K562 (cell line): ENCODE data around the gene ADGRB2. TPM values are rescaled to one million over a fixed set of nuclear protein-coding genes. Genes with fewer than 3 reads are reported as not detected.

Source experiments
- CGGBP1 ChIP-seq: fragments of 250-450 bp; sonication (Bioruptor Pico); IDR thresholded peaks from 2 replicates; pipeline ENCODE4 v1.9.0; 2021; ENCODE audit warnings: mild to moderate bottlenecking
- E2F3 ChIP-seq: fragments of 250-450 bp; sonication (Bioruptor Pico); IDR thresholded peaks from 2 replicates; pipeline ENCODE4 v1.4.0; 2020; ENCODE audit warnings: mild to moderate bottlenecking
- EGR1 ChIP-seq: fragments of 450-650 bp; conservative IDR thresholded peaks from 2 replicates; pipeline ENCODE4 v1.6.1; 2017; ENCODE audit warnings: mild to moderate bottlenecking
- EP400 ChIP-seq: fragments of 450-650 bp; IDR thresholded peaks from 2 replicates; pipeline ENCODE4 v1.6.1; 2017; ENCODE audit warnings: antibody characterized with exemption, mild to moderate bottlenecking, moderate library complexity
- ESRRA ChIP-seq: fragments of 450-650 bp; IDR thresholded peaks from 2 replicates; pipeline ENCODE4 v1.6.1; 2014; ENCODE audit warnings: low read depth, mild to moderate bottlenecking, moderate library complexity, borderline replicate concordance
- HDGF ChIP-seq: fragments of 450-650 bp; IDR thresholded peaks from 2 replicates; pipeline ENCODE4 v1.6.1; 2016
- HOXB6 ChIP-seq: fragments of 250-450 bp; sonication (Bioruptor Pico); IDR thresholded peaks from 2 replicates; pipeline ENCODE4 v1.5.1; 2022; ENCODE audit warnings: mild to moderate bottlenecking, borderline replicate concordance
- L3MBTL2 ChIP-seq: fragments of 450-650 bp; IDR thresholded peaks from 2 replicates; pipeline ENCODE4 v1.6.1; 2016; ENCODE audit warnings: mild to moderate bottlenecking, moderate library complexity
- MAFG ChIP-seq: fragments of 450-650 bp; conservative IDR thresholded peaks from 2 replicates; pipeline ENCODE4 v1.6.1; 2016; ENCODE audit warnings: missing genetic modification characterization, missing compliant biosample characterization
- MIER1 ChIP-seq: fragments of 450-650 bp; IDR thresholded peaks from 2 replicates; pipeline ENCODE4 v1.6.1; 2016; ENCODE audit warnings: antibody characterized with exemption, mild to moderate bottlenecking, low read depth
- NEUROD1 ChIP-seq: fragments of 150-350 bp; IDR thresholded peaks from 2 replicates; pipeline ENCODE4 v1.6.1; 2014; ENCODE audit warnings: borderline replicate concordance, low read length, low read depth; ENCODE audit not compliant: partially characterized antibody
- PRPF4 ChIP-seq: fragments of 200-400 bp; formaldehyde crosslinking; IDR thresholded peaks from one replicate; pipeline ENCODE4 v1.6.1; 2017; ENCODE audit warnings: low read length, low read depth, mild to moderate bottlenecking; ENCODE audit not compliant: insufficient read depth, poor library complexity, severe bottlenecking
- SIRT6 ChIP-seq: IDR thresholded peaks from one replicate; pipeline ENCODE4 v1.6.1; 2012; ENCODE audit warnings: low read depth, mild to moderate bottlenecking, control low read depth, inconsistent platforms, low read length, moderate library complexity
- STAT5A ChIP-seq: IDR thresholded peaks from 2 replicates; pipeline ENCODE4 v1.6.1; 2012; ENCODE audit warnings: low read length, inconsistent platforms, borderline replicate concordance
- TRIM24 ChIP-seq, 2 experiments: fragments of 450-650 bp; IDR thresholded peaks; 2 replicates each; pipeline ENCODE4 v1.6.1; 2016
- TRIM25 ChIP-seq: fragments of 450-650 bp; IDR thresholded peaks from 2 replicates; pipeline ENCODE4 v1.7.0; 2016; ENCODE audit warnings: borderline replicate concordance
- XRCC3 ChIP-seq: fragments of 450-650 bp; IDR thresholded peaks from 2 replicates; pipeline ENCODE4 v1.6.1; 2017; ENCODE audit warnings: mild to moderate bottlenecking, moderate library complexity
- ZBTB8A ChIP-seq: fragments of 450-650 bp; IDR thresholded peaks from 2 replicates; pipeline ENCODE4 v1.6.1; 2018; ENCODE audit warnings: mild to moderate bottlenecking, moderate library complexity; ENCODE audit not compliant: partially characterized antibody
- ZC3H8 ChIP-seq: fragments of 450-650 bp; IDR thresholded peaks from 2 replicates; pipeline ENCODE4 v1.6.1; 2017
- ZNF175 ChIP-seq: fragments of 200-800 bp; sonication (Bioruptor generic); IDR thresholded peaks from 2 replicates; pipeline ENCODE4 v1.6.1; 2016; ENCODE audit warnings: low read depth, mild to moderate bottlenecking, missing genetic modification characterization, missing compliant biosample characterization
- ZNF518B ChIP-seq: fragments of 250-450 bp; sonication (Bioruptor Pico); IDR thresholded peaks from 2 replicates; pipeline ENCODE4 v1.5.0; 2021; ENCODE audit warnings: mild to moderate bottlenecking, moderate library complexity
- ZNF740 ChIP-seq, 3 experiments: fragments of 200-800 bp in 1 of 3; sonication (Bioruptor generic) in 1 of 3; sonication (generic) in 1 of 3; formaldehyde crosslinking in 1 of 3; IDR thresholded peaks; 2 replicates each; pipeline versions ENCODE4 v1.6.1 to v1.8.0; 2016 to 2022; ENCODE audit warnings: mild to moderate bottlenecking in 2 of 3, missing compliant biosample characterization in 2 of 3, missing genetic modification characterization in 2 of 3, missing genetic modification reagents in 1 of 3
- ZSCAN32 ChIP-seq: fragments of 450-650 bp; formaldehyde crosslinking; IDR thresholded peaks from 2 replicates; pipeline ENCODE4 v1.4.0; 2020; ENCODE audit warnings: mild to moderate bottlenecking, moderate library complexity
- polyA plus RNA-seq, 8 experiments: library from polyadenylated mRNA; depleted of rRNA in 4 of 8; stranded (reverse) in 5 of 8; unstranded in 3 of 8; fragments of >200 nt; fragmentation: Nextera tagmentation in 2 of 8; fragmentation: Illumina TruSeq in 1 of 8; extraction: Ambion mirVana in 2 of 8; extraction: Trizol in 1 of 8; gene quantifications; 2 replicates each; pipeline versions ENCODE4 v1.2.1 to v1.2.3, GENCODE V29; 2011 to 2014; ENCODE audit warnings: inconsistent platforms in 1 of 8, missing spikeins in 1 of 8
- total RNA-seq, 7 experiments: library from RNA; depleted of rRNA in 6 of 7; stranded (reverse); fragments of >200 nt in 6 of 7; fragmentation: Illumina TruSeq in 2 of 7; extraction: Trizol in 2 of 7; gene quantifications; 2 replicates each; pipeline versions ENCODE4 v1.2.1 to v1.2.3, GENCODE V29; 2011 to 2021; ENCODE audit warnings: low replicate concordance in 1 of 7

Gene ADGRB2
- total and polyA plus RNA-seq, 9 of the 15 experiments (the other 6 are each of a cell fraction or from before 2014, with no cell fraction given) = 0.04 to 0.23 (median 0.20) TPM; not detected in 2

- no peak for TF ChIP-seq STAT5A
- TF ChIP-seq ZNF175 (CRISPR knock-in tag) = no peak
- TF ChIP-seq L3MBTL2 = peak; percentile 97
- peak; percentile 89 for TF ChIP-seq E2F3 (CRISPR knock-in tag)
- peak; percentile 73 for TF ChIP-seq NEUROD1
- TF ChIP-seq EGR1 = peak; percentile 60
- no peak for TF ChIP-seq CGGBP1
- TF ChIP-seq ZBTB8A = no peak
- no peak for TF ChIP-seq HDGF
- no peak for TF ChIP-seq TRIM25
- TF ChIP-seq PRPF4 = no peak
- no peak for TF ChIP-seq ZNF518B (CRISPR knock-in tag)
- no peak for TF ChIP-seq ZC3H8
- no peak; the same call in none of the 2 replicates for TF ChIP-seq EP400
- peak; percentile 99 for TF ChIP-seq MAFG (tag)
- peak; percentile 39; the same call in 1 of the 2 replicates for TF ChIP-seq ESRRA
- no peak for TF ChIP-seq ZSCAN32
- 0 out of 2 replicates have a peak, but pooled peaks have one; percentile 24 for TF ChIP-seq ZNF740 (CRISPR knock-in tag; IDR thresholded peaks at IDR 0.05)
- TF ChIP-seq ZNF740 (tag; IDR thresholded peaks at IDR 0.05) = no peak
- peak; percentile 79 to 80 for TF ChIP-seq TRIM24 (IDR thresholded peaks at IDR 0.05)
- TF ChIP-seq HOXB6 (CRISPR knock-in tag) = no peak
- TF ChIP-seq SIRT6 = no peak
- TF ChIP-seq XRCC3 = no peak
- TF ChIP-seq MIER1 = no peak
Measured at GRCh38 chr1:31705080-31705866, 58.9 kb downstream of the ADGRB2 start (continued).
